Measurements from ENCODE around the gene PARVA. TPM values are rescaled to one million over a fixed set of nuclear protein-coding genes. Genes with fewer than 3 reads are reported as not detected.

Gene PARVA
- total RNA-seq, 1 donor from 2014 or later, result 106 TPM

DNA sequence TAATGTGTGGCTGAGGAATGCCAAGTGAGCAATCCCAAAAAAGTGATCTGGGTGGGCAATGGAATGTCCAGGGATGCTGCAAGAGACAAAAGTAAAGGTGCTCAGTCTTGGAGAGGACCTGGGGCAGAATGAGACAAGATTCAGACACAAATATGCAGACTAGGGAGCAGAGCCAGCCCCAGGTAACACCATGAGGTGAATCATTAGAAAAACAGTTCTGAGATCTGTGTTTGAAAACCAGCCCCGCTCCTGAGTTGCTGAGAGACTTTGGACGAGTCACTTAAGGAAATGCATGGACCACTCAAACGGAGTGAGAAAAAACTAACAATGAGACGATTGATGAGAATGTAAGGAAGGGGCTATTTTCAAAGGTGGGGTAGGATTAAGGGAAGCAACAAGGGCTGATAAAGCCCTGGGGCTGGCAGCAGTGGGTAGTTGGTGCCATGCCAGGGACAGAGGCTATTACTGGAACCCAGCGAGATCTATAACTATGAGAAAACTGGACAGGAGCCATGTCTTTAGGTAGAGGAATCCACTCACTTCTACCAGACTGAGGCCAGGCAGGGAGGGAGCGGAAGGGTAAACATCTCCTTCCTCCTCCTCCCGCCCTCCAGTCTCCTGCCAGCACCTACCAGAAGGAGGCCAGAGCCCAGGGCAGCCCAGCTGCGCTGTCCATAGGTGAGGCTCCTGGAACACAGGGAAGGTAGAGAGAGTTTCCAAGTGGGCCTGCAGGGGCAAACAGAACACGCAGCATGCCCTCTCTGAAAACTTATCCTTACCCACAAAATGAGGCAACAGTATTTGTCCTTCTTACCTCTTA, 166.4 kb downstream of the PARVA start:
- no peak overlapping the region for H3K4me3 ChIP-seq (ENCODE audit: insufficient read depth, low read depth, low read length)
- H2AFZ ChIP-seq (ENCODE audit: low read depth, low read length), result no peak overlapping the region
- no peak overlapping the region for H3K27ac ChIP-seq (ENCODE audit: low read depth, low read length)
- peaks cover 47% of the 10 kb centered on the region for H3K4me1 Mint-ChIP-seq (ENCODE audit: low read depth, unreplicated experiment)
- peaks cover 38% of the 10 kb centered on the region for H3K4me1 ChIP-seq (ENCODE audit: insufficient read depth, low read length)
- H3K27me3 ChIP-seq (ENCODE audit: insufficient read depth, low read length), result no peaks in the 10 kb centered on the region
- H3K9me3 ChIP-seq (ENCODE audit: insufficient read depth, low read depth, low read length), result no peaks in the 10 kb centered on the region
- no peak overlapping the region for H3K9ac ChIP-seq (ENCODE audit: low read length)
- peak overlapping the region; percentile 24 for H3K4me3 Mint-ChIP-seq (ENCODE audit: unreplicated experiment)
- H4K20me1 ChIP-seq (ENCODE audit: insufficient read depth, low read length), result no peaks in the 10 kb centered on the region
- no peak overlapping the region for H3K4me2 ChIP-seq (ENCODE audit: low read length)
- no peak for FAIRE-seq
- H3K79me2 ChIP-seq (ENCODE audit: insufficient read depth, low read length), result no peaks in the 10 kb centered on the region
- no peak for TF ChIP-seq EZH2 (IDR thresholded peaks at IDR 0.05; ENCODE audit: insufficient read depth, low read length)
- TF ChIP-seq, protein P1, sequence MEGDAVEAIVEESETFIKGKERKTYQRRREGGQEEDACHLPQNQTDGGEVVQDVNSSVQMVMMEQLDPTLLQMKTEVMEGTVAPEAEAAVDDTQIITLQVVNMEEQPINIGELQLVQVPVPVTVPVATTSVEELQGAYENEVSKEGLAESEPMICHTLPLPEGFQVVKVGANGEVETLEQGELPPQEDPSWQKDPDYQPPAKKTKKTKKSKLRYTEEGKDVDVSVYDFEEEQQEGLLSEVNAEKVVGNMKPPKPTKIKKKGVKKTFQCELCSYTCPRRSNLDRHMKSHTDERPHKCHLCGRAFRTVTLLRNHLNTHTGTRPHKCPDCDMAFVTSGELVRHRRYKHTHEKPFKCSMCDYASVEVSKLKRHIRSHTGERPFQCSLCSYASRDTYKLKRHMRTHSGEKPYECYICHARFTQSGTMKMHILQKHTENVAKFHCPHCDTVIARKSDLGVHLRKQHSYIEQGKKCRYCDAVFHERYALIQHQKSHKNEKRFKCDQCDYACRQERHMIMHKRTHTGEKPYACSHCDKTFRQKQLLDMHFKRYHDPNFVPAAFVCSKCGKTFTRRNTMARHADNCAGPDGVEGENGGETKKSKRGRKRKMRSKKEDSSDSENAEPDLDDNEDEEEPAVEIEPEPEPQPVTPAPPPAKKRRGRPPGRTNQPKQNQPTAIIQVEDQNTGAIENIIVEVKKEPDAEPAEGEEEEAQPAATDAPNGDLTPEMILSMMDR (IDR thresholded peaks at IDR 0.05; ENCODE audit: insufficient read depth, low read depth, low read length), result no peak
- H3K36me3 Mint-ChIP-seq (ENCODE audit: low read depth, unreplicated experiment), result peaks cover 10% of the 10 kb centered on the region
- H3K27ac Mint-ChIP-seq (ENCODE audit: unreplicated experiment), result no peak overlapping the region
- H3K9me3 Mint-ChIP-seq (ENCODE audit: unreplicated experiment), result no peaks in the 10 kb centered on the region
- no peaks in the 10 kb centered on the region for H3K36me3 ChIP-seq (ENCODE audit: insufficient read depth, low read length)
- H3K27me3 Mint-ChIP-seq (ENCODE audit: low read depth, unreplicated experiment), result peaks cover 6% of the 10 kb centered on the region
- no peak for DNase-seq (ENCODE audit: low read depth)

DNA sequence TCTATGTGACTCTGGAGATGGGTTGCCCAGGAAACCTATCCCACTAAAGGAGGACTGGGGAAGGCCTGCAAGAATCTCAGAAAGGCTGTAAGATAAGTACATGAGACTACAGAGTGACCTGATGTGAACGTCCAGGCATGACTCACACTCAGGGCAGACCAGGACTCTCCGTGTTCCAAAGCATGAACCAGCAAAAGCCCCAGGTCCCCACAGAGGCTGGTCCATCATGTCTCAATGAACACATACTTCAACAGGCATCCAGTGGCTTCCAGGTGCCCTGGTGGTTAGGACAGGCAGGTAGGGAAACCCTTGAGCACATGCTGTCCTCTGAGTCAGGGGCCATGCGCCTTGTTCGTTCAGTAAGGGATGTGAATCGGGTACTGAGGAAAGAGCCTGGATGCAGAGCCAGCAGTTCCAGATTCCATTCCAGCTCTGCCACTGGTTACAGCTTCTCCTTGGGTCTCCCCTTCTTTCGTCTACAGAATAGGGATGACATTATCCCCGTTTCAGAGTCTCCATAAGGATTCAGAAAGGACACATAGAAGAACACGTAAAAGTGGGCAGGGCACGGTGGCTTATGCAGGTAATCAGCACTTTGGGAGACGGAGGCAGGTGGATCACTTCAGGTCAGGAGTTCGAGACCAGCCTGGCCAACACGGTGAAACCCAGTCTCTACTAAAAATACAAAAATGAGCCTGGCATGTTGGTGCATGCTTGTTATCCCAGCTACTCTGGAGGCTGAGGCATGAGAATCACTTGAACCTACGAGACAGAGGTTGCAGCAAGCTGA, 167.8 kb downstream of the PARVA start:
- Histone ChIP-seq H3K79me2 (ENCODE audit: insufficient read depth, low read length) (no peaks in the 10 kb centered on the region), H3K27ac (ENCODE audit: low read depth, low read length) (no peak overlapping the region), H3K27me3 (ENCODE audit: insufficient read depth, low read length) (no peaks in the 10 kb centered on the region), H3K4me1 (ENCODE audit: insufficient read depth, low read length) (peaks cover 26% of the 10 kb centered on the region), H4K20me1 (ENCODE audit: insufficient read depth, low read length) (no peaks in the 10 kb centered on the region), H3K36me3 (ENCODE audit: insufficient read depth, low read length) (no peaks in the 10 kb centered on the region), H3K4me2 (ENCODE audit: low read length) (no peak overlapping the region), H2AFZ (ENCODE audit: low read depth, low read length) (no peak overlapping the region), H3K9ac (ENCODE audit: low read length) (no peak overlapping the region), H3K9me3 (ENCODE audit: insufficient read depth, low read depth, low read length) (no peaks in the 10 kb centered on the region), H3K4me3 (ENCODE audit: insufficient read depth, low read depth, low read length) (no peak overlapping the region)
- peaks cover 35% of the 10 kb centered on the region for H3K4me1 Mint-ChIP-seq (ENCODE audit: low read depth, unreplicated experiment)
- peaks cover 10% of the 10 kb centered on the region for H3K36me3 Mint-ChIP-seq (ENCODE audit: low read depth, unreplicated experiment)
- DNase-seq (ENCODE audit: low read depth), result peak; percentile 36
- TF ChIP-seq, protein P1 (IDR thresholded peaks at IDR 0.05; ENCODE audit: insufficient read depth, low read depth, low read length), result no peak
- no peak for TF ChIP-seq EZH2 (IDR thresholded peaks at IDR 0.05; ENCODE audit: insufficient read depth, low read length)
- H3K27me3 Mint-ChIP-seq (ENCODE audit: low read depth, unreplicated experiment), result peaks cover 6% of the 10 kb centered on the region
- no peak overlapping the region for H3K27ac Mint-ChIP-seq (ENCODE audit: unreplicated experiment)
- no peak overlapping the region for H3K4me3 Mint-ChIP-seq (ENCODE audit: unreplicated experiment)
- FAIRE-seq, result no peak
- no peaks in the 10 kb centered on the region for H3K9me3 Mint-ChIP-seq (ENCODE audit: unreplicated experiment)

Data from astrocyte (in vitro differentiated cells and primary cell).